Spleen (tissue), 7 donors: ENCODE results near the gene CTNNA2.

Experiments
- CTCF ChIP-seq, 11 experiments: fragments of 200-600 bp in 7 of 11; fragments of 450-650 bp in 4 of 11; sonication (generic) in 4 of 11; IDR thresholded peaks in 8 of 11; conservative IDR thresholded peaks in 3 of 11; 1 replicate in 7 of 11; 2 replicates in 4 of 11; pipeline versions ENCODE4 v1.4.0 to v1.8.0; 2016 to 2021; ENCODE audit warnings: antibody characterized with exemption in 11 of 11, inconsistent platforms in 4 of 11, mild to moderate bottlenecking in 1 of 11
- POLR2A ChIP-seq, 3 donors: fragments of 450-650 bp; IDR thresholded peaks; one replicate each; pipeline ENCODE4 v1.5.1; 2017; ENCODE audit warnings: antibody characterized with exemption in 3 of 3, mild to moderate bottlenecking in 1 of 3
- donor health status: DM: no; HTN: no; CAD: no; lungs with moderate emphysema.
- donor health status: DM: no; HTN: no; CAD: no.
- donor health status: DM: no; HTN: no; CAD: no.

DNA sequence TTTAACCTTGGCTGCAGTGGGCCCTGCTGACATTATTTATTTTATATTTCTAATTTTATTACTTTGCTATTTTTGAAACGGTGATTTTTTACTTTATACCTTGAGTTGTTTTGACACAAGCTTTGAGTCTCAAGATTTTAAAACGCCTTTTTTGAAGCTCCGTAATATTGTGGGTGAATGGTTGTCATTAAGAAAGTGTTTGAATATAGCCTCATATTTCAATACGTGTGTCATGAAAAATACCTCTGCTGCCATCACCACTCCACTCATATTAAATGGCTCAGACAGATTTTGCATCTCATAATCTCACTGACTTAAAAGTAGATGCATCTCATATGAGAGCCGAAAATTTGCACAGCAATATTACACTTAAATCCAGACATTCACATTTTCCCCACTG lies 106.6 kb downstream of the CTNNA2 start:
- TF ChIP-seq CTCF (IDR thresholded peaks at IDR 0.05 in 8 of 11, conservative IDR thresholded peaks at IDR 0.05 in 3 of 11), result no peak
- no peak for TF ChIP-seq POLR2A (IDR thresholded peaks at IDR 0.05)
